ENCODE results near the gene LMF1.
"Not testable (repeated sequence)": the region's sequence is repeated elsewhere in the genome, so short reads cannot be mapped to it uniquely, and the experiment has no call there.

The LMF1 gene

DNA sequence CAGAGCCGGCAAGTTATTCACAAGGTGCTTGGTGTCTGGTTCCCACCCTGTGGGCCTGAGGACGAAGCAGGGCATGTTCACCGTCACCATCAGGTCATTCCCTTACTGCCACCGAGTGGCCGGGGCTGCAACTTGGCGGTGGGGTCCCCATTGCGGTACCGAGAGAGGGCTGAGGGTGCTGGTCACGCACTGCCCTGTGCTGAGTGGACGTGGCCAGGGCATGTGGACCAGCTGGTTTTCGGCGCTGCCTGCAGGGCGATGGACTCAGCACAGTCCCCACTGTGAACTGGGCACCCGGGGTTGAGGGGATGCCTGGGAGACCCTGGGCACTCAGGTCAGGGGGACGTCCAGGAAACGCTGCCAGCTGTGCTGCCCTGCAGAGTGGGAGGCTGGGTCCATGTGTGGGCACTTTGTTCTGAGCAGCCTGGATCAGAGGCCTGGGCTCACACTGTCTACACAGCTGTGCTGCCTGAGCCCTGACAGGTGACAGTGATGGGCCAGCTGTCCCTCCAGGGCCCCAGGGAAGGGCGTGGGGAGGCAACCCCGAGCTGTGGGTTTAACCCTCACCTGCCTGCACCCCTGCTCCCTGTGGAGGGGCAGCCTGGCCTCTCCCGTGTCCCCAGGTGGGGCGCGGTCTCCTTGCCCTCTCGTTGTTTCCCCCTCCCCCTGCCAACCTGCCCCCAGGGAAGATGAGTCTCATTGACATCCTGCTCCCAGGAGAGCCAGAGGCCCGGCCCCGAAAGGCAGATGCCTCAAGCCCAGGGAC lies 131.0 kb downstream of the LMF1 start:
- no peak for DNase-seq

DNA sequence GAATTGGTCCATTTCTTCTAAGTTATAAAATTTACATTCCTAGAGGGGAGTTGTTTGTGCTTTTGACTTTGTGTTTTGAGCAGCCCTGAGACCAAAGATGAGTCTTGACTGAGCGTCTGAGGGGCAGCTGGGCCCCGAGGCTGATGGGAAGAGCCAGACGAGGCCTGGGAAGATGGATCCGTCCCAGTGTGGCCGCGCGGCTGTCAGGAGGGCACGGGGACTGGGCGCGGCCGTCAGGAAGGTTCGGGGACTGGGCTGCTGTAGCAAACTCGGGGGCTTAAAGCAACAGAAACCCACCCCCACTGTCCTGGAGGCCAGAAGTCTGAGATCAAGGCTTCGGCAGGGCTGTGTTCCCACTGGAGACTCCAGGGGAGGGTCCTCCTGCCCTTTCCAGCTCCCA lies 132.0 kb downstream of the LMF1 start:
- DNase-seq: no peak

DNA sequence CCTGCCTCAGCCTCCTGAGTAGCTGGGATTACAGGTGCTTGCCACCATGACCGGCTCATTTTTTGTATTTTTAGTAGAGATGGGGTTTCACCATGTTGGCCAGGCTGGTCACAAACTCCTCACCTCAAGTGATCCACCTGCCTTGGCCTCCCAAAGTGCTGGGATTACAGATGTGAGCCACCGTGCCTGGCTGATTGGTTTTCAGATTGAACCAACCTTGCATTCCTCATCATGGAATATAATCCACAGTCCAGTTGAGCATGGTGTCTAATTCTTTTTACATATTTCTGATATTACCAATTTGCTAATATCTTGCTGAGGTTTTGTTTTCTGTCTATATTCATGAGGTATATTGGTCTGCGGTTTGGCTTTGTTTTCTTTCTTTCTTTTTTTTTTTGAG lies 134.0 kb downstream of the LMF1 start:
- not testable (repeated sequence) for DNase-seq

DNA sequence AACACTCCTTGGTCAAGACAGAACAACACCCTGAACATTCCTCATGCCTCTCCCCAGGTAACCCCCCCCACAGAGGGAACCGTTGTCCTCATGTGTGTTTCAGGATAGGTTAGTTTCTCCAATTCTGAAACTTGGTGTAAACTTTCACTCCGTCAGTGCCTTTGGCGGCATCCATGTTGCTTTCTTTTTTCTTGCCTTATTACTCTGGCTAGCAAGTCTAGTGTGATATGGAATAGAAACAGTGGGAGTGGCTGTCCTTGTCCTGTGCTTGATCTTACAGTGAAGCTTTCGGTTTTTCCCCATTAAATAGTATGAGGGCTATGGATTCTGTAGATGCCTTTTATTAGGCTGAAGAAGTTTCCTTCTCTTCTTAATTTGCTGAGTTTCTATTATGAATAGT lies 134.6 kb downstream of the LMF1 start:
- no peak for DNase-seq

DNA sequence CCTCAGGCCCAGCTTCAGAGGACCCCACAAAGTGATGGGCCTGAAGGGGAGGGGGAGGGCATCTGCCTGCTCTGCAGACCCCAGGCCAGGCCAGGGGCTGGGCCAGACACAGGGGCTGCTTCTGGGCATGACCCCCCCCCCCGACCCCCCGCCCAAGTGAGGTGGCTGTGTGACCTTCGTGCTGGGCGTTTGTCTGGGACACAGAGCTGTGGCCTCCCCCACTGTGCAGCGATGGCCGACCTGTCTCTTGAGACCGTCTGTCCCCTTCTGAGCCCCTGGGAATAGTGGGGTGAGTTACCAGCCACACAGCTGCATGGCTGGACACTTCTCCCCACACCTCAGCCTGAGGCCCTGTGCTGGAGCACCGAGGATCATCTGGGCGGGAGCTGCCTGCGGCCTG lies 135.4 kb downstream of the LMF1 start:
- DNase-seq: no peak

DNA sequence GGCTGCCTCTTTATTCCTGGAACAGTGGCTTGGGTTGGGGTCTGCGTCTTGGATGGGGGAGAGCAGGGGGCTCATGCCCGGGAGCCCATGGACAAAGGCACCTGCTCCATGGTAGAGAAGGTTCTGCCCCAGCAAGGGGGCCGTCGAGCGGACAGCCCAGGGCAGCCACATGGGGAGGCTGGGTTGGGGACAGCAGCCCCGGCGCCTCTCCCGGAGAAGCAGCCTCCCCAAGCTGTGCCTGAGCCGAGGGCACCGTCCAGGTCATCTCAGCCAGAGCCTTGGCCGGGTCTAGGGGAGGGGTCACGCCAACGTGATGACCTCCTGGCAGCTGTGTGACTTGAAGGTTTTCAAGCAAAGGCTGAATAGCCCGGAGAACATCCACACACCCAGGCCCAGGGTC lies 137.4 kb downstream of the LMF1 start:
- DNase-seq: no peak

DNA sequence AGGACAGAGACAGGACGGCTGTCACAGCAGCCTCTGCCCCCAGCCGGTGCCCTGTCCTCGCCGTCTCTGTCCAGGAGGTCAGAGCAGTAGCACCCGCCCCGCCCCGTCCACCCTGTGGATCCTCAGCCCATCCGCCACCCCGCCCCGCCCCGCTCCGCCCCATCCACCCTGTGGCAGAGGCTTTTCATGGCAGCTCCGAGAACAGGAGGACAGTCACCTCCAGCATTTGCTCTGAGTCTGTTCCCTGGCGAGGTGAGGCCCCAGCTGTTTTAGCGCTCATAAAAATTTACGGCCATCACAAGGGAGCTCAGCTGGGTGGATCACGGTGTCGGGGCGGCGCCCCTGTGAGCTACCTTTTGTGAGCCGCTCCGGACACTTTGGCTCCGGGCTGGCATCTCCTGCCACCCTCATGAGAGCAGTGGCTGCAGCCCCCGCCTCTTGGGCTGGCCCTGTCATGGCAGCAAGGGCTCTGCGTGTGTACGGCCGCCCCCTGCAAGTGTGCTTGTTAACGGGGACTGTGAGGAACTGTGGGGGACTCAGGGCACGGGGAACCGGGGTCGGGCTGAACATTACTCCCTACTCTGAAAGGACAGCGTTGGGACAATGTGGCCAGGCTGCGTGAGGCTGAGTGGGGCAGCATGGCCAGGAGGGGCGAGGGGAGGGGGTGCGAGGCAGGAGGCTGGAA lies 138.0 kb downstream of the LMF1 start:
- DNase-seq: no peak

DNA sequence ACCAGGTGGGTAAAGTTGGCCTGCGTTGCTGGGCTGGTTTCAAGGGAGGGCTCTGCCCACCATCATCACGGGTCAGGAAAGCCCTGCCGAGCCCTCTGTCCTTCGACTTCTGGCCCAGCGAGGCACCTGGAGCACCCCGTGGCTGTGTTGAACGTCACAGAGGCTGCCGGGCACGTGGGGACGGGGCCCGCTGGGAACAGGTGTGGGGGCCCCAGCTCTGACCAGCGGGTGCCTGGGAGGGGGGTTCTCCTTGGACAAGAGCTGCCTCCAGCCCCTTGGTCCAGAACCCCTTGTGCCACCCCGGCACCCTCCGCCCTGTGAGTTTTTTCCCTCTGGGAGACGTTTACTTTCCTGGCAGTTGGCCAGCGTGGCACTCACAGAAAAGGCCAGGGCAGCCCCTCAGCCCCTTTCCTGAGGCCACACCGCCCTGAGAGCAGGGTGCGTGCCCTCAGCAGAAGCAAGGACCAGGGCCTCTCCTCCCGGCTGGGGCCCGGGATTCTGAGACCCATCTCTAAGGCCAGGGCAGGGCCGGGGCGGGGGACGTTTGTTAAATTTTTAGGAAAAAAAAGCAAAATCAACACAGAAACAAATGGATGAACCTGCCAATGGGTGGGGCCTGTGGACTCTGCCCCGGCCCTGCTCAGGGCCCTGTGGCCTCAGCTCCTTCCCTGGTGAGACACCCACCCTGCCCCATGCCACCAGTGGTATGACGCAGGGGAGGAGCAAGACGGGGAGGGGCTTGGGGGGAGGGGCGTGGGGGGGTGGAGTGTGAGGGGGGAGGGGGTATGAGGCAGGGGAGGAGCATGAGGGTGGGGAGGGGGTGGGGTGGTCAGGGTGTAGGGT lies 139.0 kb downstream of the LMF1 start:
- DNase-seq: no peak

DNA sequence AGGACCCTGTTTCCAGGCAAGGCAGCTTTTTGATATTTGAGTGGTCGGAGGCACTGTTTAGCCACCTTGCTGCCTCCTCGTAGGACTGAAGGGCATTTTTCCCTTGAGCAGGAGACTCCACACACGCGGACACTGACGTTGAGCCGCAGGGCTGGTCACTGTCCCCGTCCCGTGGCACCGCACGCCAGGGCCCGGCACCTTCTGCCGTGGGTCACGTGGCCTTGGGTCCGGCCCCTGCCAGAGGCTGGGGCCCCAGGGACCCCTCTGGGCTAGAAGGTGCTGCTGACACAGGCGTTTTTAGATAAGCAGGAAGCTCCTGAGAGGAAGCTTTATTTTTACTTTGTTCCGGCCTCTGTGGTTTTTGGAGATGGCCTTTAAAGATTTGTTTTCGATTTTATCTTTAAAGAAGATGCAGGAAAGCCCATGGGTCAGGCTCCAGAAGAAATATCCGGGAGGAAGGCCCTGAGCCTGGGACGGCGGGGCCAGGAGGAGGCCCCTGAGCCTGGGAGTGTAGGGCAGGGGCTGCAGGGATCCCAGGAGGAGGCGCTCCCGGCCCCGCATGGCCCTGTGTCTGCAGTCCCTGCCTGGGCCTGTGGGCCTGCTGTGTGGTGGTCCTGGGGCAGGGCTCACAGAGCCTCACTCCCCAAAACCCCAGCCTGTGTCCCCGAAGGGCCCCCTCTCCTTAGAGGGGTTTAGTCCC lies 139.8 kb downstream of the LMF1 start:
- DNase-seq: no peak

DNA sequence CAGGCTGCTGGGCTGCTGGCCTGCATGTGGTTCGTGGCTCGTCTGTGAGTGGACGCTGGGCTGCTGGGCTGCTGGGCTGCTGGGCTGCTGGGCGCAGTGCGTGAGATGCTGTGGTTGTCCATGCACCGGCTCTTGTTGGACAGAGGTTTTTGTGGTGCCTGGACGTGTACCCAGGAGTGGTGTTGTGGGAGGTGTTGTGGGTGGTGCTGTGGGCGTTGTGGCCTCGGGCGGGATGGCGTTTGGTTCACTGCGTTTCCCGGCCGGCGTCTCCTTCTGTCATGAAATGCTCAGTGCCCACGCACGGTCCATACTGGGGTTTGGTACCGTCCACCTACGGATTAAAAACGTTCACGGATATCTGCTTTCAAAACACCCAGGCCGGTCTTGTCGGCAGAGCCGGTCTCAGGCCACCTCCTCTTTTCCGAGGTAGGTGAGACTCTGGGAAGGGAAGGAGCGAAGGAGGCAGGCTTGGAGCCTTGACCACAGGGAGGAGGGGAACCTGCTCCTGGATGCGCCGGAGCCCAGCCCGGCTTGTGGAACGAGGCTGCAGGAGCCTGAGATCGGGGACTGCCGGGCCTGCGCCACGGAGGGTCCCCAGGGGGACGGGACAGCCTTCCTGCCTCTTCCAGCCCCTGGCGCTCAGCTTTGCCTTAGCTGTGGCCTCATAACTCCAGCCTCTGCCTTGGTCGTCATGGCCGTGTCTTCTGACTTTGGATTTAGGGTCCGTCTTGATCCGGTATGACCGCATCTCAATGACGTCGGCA lies 140.5 kb downstream of the LMF1 start:
- DNase-seq: no peak

DNA sequence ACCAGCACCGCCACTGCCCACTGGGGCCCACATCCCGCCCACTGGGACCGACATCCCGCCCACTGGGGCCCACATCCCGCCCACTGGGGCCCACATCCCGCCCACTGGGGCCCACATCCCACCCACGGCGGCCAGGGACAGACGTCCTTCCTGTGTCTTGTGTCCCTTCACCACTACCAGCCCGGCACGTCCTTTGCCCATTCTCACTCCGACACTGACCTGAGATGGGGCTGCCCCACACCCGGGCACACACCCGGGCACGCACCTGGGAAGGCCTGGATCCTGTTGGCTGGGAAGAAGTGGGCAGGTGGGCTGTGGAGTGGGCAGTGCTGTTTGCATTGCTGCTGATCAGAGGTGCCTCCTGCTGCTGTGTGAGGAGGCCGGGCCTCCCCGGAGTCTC lies 141.9 kb downstream of the LMF1 start:
- DNase-seq: no peak

DNA sequence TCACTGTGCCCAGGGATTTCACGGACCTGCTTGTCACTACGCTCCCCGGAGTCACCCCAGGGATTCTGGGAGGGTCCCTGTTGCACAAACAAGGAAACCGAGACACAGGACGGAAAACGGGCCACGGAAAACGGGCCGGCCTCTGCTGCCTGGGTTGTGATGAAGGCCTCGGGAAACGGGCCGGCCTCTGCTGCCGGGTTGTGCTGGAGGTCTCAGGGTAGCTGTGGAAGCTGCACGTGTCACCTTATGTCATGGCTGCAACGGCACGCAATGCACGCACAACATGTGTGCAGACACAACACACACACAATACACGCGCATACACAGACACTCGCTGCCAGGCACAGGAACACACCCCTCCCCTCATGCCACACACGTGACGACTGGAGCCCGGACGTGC lies 143.3 kb downstream of the LMF1 start:
- DNase-seq: no peak

DNA sequence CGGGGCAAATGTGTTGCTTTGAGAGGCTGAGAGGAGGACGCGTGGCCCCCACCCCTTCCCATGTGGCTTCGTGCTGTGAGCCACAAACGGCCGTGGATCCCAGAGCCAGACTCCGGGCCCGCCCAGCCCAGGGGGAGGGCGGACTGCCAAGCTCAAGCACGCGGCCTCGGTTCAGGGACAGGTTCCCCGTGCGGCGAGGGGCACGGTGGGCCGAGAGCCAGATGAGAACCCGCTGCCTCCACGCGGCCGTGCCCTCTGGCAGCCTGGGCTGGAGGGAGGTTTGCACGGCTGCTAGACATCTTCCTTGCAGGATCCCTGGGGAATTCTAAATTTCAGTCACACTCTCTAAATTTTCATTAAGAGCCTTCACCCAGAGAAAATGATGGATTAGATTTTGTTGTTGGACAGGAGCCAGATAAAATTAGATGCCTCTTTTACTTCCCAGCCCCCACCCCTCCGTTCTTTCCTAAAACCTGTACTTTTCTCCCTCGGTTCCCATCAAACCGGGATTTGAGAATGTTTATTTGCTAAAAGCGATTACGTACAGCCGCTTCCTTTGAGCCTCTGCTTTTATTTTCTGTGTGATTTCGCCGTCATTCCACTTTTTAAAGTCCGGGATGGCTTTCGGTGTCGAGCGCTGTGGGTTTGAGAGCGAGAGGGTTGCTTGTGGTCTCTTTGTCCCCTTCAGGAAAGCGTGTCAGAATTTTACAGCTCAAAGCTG lies 145.3 kb downstream of the LMF1 start:
- DNase-seq: no peak

DNA sequence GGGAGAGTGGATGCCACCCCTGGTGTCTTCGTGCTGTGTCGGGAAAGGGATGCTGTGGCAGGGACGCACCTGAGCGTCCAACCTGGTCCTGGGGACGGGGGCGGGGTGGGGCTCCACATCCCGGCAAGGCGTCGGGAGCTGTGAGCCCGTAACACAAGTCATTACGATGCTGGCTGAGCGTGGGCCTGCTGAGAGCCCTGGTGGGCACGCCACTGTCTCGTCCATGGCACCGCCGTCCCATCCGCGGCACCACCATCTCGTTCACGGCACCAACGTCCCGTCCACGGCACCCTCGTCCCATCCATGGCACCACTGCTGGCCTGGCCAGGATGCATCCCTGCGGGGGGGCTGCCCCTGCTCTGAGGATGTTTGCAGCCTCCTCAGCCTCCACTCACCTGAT lies 146.2 kb downstream of the LMF1 start:
- DNase-seq: no peak

DNA sequence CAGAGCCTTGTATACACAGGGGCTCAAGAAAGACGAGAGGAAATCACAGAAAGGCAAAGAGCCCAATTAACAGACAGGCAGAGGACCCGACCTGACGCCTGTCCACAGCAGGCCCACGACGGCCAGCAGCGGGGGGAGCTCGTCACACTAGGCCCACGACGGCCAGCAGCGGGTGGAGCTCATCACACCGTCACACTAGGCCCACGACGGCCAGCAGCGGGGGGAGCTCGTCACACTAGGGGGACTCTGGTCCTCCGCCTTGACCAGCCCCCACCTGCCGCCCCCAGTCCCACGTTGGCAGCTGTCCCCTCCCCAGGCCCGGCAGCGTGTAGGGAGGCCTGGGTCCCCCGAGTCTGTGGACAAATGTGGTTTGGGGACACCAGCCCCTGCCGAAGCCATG lies 146.6 kb downstream of the LMF1 start:
- DNase-seq: no peak

DNA sequence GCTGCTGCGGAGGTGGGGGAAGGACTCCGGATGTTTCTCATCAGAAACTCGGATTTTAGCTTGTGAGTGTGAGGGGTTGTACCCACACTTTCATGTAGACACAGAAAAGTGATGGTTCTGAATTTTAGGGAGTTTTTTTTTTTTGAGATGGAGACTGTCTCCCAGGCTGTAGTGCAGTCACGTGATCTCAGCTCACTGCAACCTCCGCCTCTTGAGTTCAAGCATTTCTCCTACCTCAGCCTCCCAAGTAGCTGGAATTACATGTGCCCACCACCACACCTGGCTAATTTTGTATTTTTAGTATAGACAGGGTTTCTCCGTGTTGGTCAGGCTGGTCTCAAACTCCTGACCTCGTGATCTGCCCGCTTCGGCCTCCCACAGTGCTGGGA lies 147.9 kb downstream of the LMF1 start:
- no peak for DNase-seq

DNA sequence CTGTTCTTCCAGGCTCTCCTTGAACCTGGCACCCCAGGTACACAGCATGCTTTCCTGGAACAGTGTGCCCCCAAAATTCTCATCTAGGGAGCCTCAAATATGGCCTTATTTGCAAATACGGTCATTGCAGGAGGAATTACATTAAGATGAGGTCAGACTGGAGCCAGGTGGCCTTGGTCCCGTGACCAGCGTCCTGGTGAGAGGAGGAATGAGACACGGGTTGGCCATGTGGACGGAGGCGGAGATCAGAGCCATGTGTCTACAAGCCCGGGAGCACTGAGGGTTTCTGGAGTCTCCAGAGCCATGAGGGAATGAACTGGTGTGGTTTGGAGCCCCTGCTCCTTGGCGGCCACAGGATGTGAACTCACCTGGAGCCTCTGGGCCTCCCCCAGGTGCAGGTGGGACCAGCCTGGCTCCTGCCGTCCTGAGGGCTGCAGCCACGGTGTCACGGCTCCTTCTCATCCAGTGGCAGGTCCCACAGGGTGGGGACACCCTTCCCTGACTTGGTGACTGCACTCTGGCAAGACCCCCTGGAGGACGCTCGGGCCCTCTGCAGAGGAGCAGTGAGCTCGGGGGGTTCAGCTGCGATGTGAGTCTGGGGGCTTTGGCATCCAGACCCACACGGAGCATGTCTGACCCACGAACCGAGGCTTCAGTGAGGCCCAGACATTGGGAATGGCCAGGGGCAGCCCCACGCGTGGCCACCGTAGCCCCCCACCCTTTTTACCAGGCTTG lies 148.4 kb downstream of the LMF1 start:
- no peak for DNase-seq

DNA sequence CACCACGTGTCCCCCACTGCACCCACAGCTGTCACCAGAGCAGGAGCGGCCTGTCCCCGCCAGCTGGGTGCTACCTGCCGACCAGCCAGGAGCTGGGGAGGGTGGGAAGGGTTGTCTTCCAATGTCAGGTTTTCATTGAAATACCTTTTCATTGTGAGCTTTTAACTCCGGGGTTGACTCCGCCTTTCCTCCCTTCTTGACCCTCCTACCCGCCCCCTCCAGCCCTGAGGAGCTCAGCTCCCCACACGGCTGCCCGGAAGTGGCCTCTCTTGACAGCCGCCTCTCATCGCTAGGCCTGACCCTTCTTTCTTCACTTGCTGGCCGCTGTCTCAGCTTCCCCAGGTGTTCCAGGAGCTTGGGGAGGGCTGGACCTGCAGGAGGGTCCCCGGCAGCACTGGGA lies 149.0 kb downstream of the LMF1 start:
- no peak for DNase-seq

DNA sequence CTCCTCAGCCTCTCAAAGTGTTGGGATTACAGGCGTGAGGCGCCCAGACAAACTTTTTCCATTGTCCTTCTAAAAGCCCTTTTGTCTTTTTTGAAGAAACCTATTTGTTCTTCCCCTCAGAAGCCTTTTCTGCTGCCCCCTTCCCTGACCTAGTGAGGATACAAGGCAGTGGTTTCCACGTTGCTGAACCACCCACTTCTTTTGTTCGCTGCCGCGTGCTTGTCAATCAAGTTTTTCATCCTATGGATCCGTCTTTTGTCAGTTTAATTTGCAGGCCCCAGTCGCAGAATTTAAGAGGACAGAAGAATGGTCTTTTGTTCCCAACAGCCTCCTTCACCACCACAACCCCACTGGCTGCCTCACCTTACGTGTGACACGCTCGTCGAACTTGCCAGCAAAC lies 150.0 kb downstream of the LMF1 start:
- DNase-seq: no peak

DNA sequence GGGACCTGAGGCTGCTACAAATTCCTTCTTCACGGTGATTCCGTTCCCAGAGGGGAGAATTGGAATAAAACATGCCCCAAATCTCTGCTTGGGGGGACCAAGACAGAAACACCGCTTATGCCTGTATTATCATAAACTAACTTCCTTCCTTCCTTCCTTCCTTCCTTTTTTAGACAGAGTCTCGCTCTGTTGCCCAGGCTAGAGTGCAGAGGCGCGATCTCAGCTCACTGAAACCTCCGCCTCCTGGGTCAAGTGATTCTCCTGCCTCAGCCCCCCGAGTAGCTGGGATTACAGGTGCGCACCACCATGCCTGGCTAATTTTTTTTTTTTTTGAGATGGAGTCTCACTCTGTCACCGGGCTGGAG lies 150.8 kb downstream of the LMF1 start:
- DNase-seq: not testable (repeated sequence)
